Fibroblast of lung (primary cell): ENCODE results near the gene PHC2. TPM values are rescaled to one million over a fixed set of nuclear protein-coding genes. Genes with fewer than 3 reads are reported as not detected.

Experiments
- DNase-seq, 2 donors: peaks; one replicate each; pipeline versions ENCODE4 v3.0.0 to v3.0.0-alpha.2; 2010; ENCODE audit warnings: low read depth in 2 of 2
- H2AFZ ChIP-seq: 2 replicates; pipeline ENCODE4 v1.5.1; 2012; ENCODE audit warnings: low read length, control low read depth, inconsistent platforms
- H3K27ac ChIP-seq: 2 replicates; pipeline ENCODE4 v1.5.1; 2011; ENCODE audit warnings: low read length, control low read depth; ENCODE audit not compliant: insufficient read depth
- H3K27me3 ChIP-seq: 2 replicates; pipeline ENCODE4 v1.5.1; 2011; ENCODE audit warnings: mild to moderate bottlenecking, low read length; ENCODE audit not compliant: control insufficient read depth, insufficient read depth
- H3K36me3 ChIP-seq: 2 replicates; pipeline ENCODE4 v1.5.1; 2011; ENCODE audit warnings: low read length; ENCODE audit not compliant: control insufficient read depth, insufficient read depth
- H3K4me1 ChIP-seq: 2 replicates; pipeline ENCODE4 v1.5.1; 2011; ENCODE audit warnings: low read length; ENCODE audit not compliant: control insufficient read depth, insufficient read depth; ENCODE audit errors: extremely low read depth
- H3K4me2 ChIP-seq: 2 replicates; pipeline ENCODE4 v1.5.1; 2011; ENCODE audit warnings: low read length, control low read depth; ENCODE audit not compliant: insufficient read depth; ENCODE audit errors: extremely low read depth
- H3K4me3 ChIP-seq, 4 experiments: fragments of 200-600 bp in 1 of 4; sonication (generic) in 1 of 4; replicated peaks in 1 of 4; 2 replicates each; pipeline ENCODE4 v1.5.1; 2011 to 2016; ENCODE audit warnings: low read length in 4 of 4, low read depth in 3 of 4, mild to moderate bottlenecking in 3 of 4, control low read depth in 2 of 4, inconsistent platforms in 1 of 4, mixed read lengths in 1 of 4; ENCODE audit not compliant: insufficient read depth in 1 of 4; ENCODE audit errors: control extremely low read depth in 1 of 4
- H3K79me2 ChIP-seq: 2 replicates; pipeline ENCODE4 v1.5.1; 2012; ENCODE audit warnings: mild to moderate bottlenecking, low read length, inconsistent platforms; ENCODE audit not compliant: control insufficient read depth, insufficient read depth
- H3K9ac ChIP-seq: 2 replicates; pipeline ENCODE4 v1.5.1; 2011; ENCODE audit warnings: mild to moderate bottlenecking, low read length, control low read depth; ENCODE audit not compliant: insufficient read depth
- H3K9me3 ChIP-seq: 2 replicates; pipeline ENCODE4 v1.5.1; 2012; ENCODE audit warnings: low read depth, low read length; ENCODE audit not compliant: control insufficient read depth, insufficient read depth
- H4K20me1 ChIP-seq: 2 replicates; pipeline ENCODE4 v1.5.1; 2011; ENCODE audit warnings: low read length; ENCODE audit not compliant: control insufficient read depth, insufficient read depth; ENCODE audit errors: extremely low read depth
- EZH2 ChIP-seq: IDR thresholded peaks from 2 replicates; pipeline ENCODE4 v1.5.1; 2012; ENCODE audit warnings: low read length, control low read depth, mild to moderate bottlenecking; ENCODE audit errors: missing control alignments
- polyA plus RNA-seq, 2 donors: library from polyadenylated mRNA; depleted of rRNA in 1 of 2; stranded (reverse) in 1 of 2; unstranded in 1 of 2; fragments of >200 nt; gene quantifications; 2 replicates each; pipeline ENCODE4 v1.2.1, GENCODE V29; 2011 to 2012; ENCODE audit warnings: missing spikeins in 1 of 2
- total RNA-seq: library from RNA; depleted of rRNA; stranded (reverse); fragments of >200 nt; gene quantifications from 2 replicates; pipeline ENCODE4 v1.2.1, GENCODE V29; 2014
- TF ChIP-seq, protein P1 (sequence below), 2 donors: IDR thresholded peaks in 1 of 2; conservative IDR thresholded peaks in 1 of 2; 1 replicate in 1 of 2; 2 replicates in 1 of 2; pipeline ENCODE4 v1.5.1; 2011 to 2012; ENCODE audit warnings: low read length in 2 of 2, control low read depth in 1 of 2, inconsistent platforms in 1 of 2, low read depth in 1 of 2, mild to moderate bottlenecking in 1 of 2

PHC2 gene
- total and polyA plus RNA-seq, 2 donors (not counting 1 experiment from before 2014, with no cell fraction given): 62.6 to 75.8 TPM

DNA sequence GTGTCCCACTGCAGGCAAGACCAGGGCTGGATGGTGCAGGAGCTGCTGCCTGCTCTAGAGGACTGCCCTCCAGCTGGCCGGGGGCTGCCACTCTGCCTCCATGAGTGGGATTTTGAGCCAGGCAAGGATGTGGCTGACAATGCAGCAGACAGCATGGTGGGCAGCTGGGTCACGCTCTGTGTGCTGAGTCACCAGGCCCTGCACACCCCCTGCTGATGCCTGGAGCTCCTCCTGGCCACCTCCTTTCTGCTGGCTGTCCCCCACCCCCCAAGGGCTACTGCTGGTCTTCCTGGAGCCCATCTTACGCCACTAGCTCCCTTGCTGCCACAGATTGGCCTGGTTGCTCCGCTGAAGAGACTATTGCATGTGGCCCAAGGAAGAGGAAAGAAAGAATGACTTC is 37.6 kb upstream of the PHC2 start:
- Histone ChIP-seq H2AFZ (no peak overlapping the region), H3K36me3 (no peaks in the 10 kb centered on the region), H3K79me2 (peaks cover 5% of the 10 kb centered on the region), H3K4me2 (no peak overlapping the region), H3K4me3 (no peak overlapping the region), H3K9me3 (no peaks in the 10 kb centered on the region), H3K27me3 (no peaks in the 10 kb centered on the region), H3K4me1 (peaks cover 16% of the 10 kb centered on the region), H4K20me1 (no peaks in the 10 kb centered on the region), H3K27ac (no peak overlapping the region), H3K9ac (no peak overlapping the region)
- TF ChIP-seq EZH2: no peak
- TF ChIP-seq, protein P1, sequence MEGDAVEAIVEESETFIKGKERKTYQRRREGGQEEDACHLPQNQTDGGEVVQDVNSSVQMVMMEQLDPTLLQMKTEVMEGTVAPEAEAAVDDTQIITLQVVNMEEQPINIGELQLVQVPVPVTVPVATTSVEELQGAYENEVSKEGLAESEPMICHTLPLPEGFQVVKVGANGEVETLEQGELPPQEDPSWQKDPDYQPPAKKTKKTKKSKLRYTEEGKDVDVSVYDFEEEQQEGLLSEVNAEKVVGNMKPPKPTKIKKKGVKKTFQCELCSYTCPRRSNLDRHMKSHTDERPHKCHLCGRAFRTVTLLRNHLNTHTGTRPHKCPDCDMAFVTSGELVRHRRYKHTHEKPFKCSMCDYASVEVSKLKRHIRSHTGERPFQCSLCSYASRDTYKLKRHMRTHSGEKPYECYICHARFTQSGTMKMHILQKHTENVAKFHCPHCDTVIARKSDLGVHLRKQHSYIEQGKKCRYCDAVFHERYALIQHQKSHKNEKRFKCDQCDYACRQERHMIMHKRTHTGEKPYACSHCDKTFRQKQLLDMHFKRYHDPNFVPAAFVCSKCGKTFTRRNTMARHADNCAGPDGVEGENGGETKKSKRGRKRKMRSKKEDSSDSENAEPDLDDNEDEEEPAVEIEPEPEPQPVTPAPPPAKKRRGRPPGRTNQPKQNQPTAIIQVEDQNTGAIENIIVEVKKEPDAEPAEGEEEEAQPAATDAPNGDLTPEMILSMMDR (conservative IDR thresholded peaks at IDR 0.05 in 1 of 2, IDR thresholded peaks at IDR 0.05 in 1 of 2; ENCODE audit: low read depth in 1 of 2, low read length in 2 of 2): no peak
- peak in 1 of 2 donors; percentile 27 for DNase-seq

GRCh38 chr1:33468011-33468410 is 37.1 kb upstream of the PHC2 start:
- no peak for TF ChIP-seq EZH2
- TF ChIP-seq, protein P1 (conservative IDR thresholded peaks at IDR 0.05 in 1 of 2, IDR thresholded peaks at IDR 0.05 in 1 of 2; ENCODE audit: low read depth in 1 of 2, low read length in 2 of 2): no peak

GRCh38 chr1:33466159-33466558 is 35.3 kb upstream of the PHC2 start:
- Histone ChIP-seq H4K20me1 (no peaks in the 10 kb centered on the region), H3K27me3 (no peaks in the 10 kb centered on the region), H3K4me2 (no peak overlapping the region), H3K9me3 (no peaks in the 10 kb centered on the region), H2AFZ (no peak overlapping the region), H3K36me3 (no peaks in the 10 kb centered on the region), H3K27ac (no peak overlapping the region), H3K4me3 (no peak overlapping the region), H3K4me1 (peaks cover 9% of the 10 kb centered on the region), H3K9ac (no peak overlapping the region), H3K79me2 (no peaks in the 10 kb centered on the region)
- TF ChIP-seq, protein P1 (conservative IDR thresholded peaks at IDR 0.05 in 1 of 2, IDR thresholded peaks at IDR 0.05 in 1 of 2; ENCODE audit: low read depth in 1 of 2, low read length in 2 of 2): no peak
- TF ChIP-seq EZH2: no peak
- DNase-seq: peak in 1 of 2 donors; percentile 19

More at GRCh38 chr1:33468011-33468410, 37.1 kb upstream of the PHC2 start:
- no peak overlapping the region for H3K4me2 ChIP-seq
- H3K36me3 ChIP-seq: no peaks in the 10 kb centered on the region
- no peak overlapping the region for H3K27ac ChIP-seq
- H3K9ac ChIP-seq: no peak overlapping the region
- peaks cover 13% of the 10 kb centered on the region for H3K4me1 ChIP-seq
- no peaks in the 10 kb centered on the region for H3K27me3 ChIP-seq
- no peaks in the 10 kb centered on the region for H3K9me3 ChIP-seq
- peaks cover 3% of the 10 kb centered on the region for H3K79me2 ChIP-seq
- H2AFZ ChIP-seq: no peak overlapping the region
- H4K20me1 ChIP-seq: no peaks in the 10 kb centered on the region
- H3K4me3 ChIP-seq: no peak overlapping the region
- no peak for DNase-seq
